T-helper 17 cell (primary cell): Measurements from ENCODE around the gene IDUA. TPM values are rescaled to one million over a fixed set of nuclear protein-coding genes. Genes with fewer than 3 reads are reported as not detected.
"Not testable (repeated sequence)": the region's sequence is repeated elsewhere in the genome, so short reads cannot be mapped to it uniquely, and the experiment has no call there.

Source experiments
- ATAC-seq: fragments of 150-1000 bp; cut with Tn5 transposase; 2 replicates; pipeline ENCODE4 v1.10.0; 2021; ENCODE audit warnings: mild to moderate bottlenecking, moderate library complexity
- DNase-seq, 3 donors: peaks; one replicate each; pipeline versions ENCODE4 v3.0.0 to v3.0.0-alpha.2; 2020 to 2021
- H3K9me3 ChIP-seq: one replicate; pipeline ENCODE4 v1.7.0; 2013; ENCODE audit warnings: low read length, mild to moderate bottlenecking; ENCODE audit not compliant: control insufficient read depth, poor library complexity, severe bottlenecking
- H3K27ac Mint-ChIP-seq: one replicate; pipeline ENCODE4 v1.8.0; 2022; ENCODE audit warnings: mild to moderate bottlenecking, moderate library complexity, mixed read lengths
- H3K27me3 Mint-ChIP-seq: one replicate; pipeline ENCODE4 v1.8.0; 2022; ENCODE audit warnings: mixed read lengths
- H3K36me3 Mint-ChIP-seq: one replicate; pipeline ENCODE4 v1.8.0; 2022; ENCODE audit warnings: low read depth, mixed read lengths
- H3K4me1 Mint-ChIP-seq: one replicate; pipeline ENCODE4 v1.8.0; 2022; ENCODE audit warnings: mild to moderate bottlenecking, mixed read lengths
- H3K4me3 Mint-ChIP-seq: one replicate; pipeline ENCODE4 v1.8.0; 2022; ENCODE audit warnings: mild to moderate bottlenecking, moderate library complexity, mixed read lengths
- total RNA-seq, 4 donors: library from RNA in 2 of 4; stranded (reverse) in 2 of 4; gene quantifications; one replicate each; pipeline ENCODE4 v1.2.3 and lab custom pipeline; 2022 to 2026

IDUA gene
- total RNA-seq, 2 donors from 2014 or later, result 56.9 to 58.6 TPM

DNA sequence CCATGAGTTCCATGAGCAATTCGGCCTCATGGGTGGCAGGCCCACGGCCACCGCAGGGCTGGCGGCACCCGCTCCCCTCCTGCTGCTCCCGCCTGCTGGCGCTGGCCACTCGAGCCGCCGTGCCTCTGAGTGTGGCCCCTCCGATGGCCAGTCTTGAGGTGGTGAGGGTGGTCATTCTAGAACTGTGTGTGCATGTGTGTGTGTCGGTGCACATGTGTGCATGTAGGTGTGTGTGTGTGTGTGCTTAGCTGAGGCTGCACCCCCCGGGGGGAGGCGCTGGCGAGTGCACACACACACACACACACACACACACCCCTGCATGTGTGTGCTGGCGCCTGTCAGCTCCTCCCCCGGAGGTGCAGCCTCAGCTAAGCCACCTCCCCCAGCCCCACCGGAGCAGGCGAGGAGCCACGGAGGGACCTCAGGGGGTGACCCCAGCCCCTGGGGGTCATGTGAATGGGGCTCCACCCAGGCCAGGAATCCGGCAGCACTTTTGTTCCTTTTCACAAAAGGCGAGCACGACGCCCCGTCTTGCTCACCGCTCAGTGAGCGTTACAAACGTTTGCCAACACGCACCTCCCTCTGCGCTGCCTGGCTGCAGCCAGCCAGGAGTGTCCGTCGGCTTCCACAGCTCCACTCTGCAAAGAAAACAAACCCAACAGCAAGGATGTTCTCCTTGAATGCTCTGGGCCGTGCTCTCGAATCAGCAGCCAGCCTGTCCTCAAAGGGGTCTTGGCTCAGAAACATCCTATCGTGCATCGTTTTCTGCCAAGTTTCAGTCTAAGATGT is 54.5 kb downstream of the IDUA start:
- Mint-ChIP-seq H3K36me3 (no peaks in the 10 kb centered on the region), H3K4me3 (no peak overlapping the region), H3K27me3 (peaks cover 10% of the 10 kb centered on the region), H3K4me1 (peaks cover 4% of the 10 kb centered on the region), H3K27ac (no peak overlapping the region)
- H3K9me3 ChIP-seq, result no peaks in the 10 kb centered on the region
- DNase-seq, result no peak
- ATAC-seq, result no peak

GRCh38 chr4:1041936-1042330 is 55.1 kb downstream of the IDUA start:
- Mint-ChIP-seq H3K4me1 (peaks cover 6% of the 10 kb centered on the region), H3K27me3 (peaks cover 13% of the 10 kb centered on the region), H3K36me3 (no peaks in the 10 kb centered on the region), H3K27ac (no peak overlapping the region), H3K4me3 (no peak overlapping the region)
- no peaks in the 10 kb centered on the region for H3K9me3 ChIP-seq
- ATAC-seq (no peak), DNase-seq (no peak)

GRCh38 chr4:1042352-1043055 is 55.7 kb downstream of the IDUA start:
- Mint-ChIP-seq H3K27ac (no peak overlapping the region), H3K4me3 (no peak overlapping the region), H3K36me3 (no peaks in the 10 kb centered on the region), H3K27me3 (peaks cover 17% of the 10 kb centered on the region), H3K4me1 (peaks cover 6% of the 10 kb centered on the region)
- no peaks in the 10 kb centered on the region for H3K9me3 ChIP-seq
- DNase-seq (no peak), ATAC-seq (no peak)

DNA sequence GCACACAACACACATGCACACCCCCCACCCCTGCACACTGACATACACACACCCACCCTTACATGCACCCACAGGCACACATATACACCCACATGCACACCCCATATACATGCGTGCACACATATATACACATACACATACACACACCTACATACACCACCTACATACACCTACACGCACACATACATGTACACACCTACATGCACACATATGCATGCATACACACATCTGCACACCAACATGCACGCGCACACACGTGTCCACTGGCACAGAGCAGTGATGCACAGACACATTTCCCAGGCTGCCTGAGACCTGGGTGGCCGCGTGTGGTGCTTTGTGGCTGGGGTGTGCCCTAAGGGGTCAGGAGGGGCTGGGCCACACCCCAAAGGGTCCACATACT is 56.3 kb downstream of the IDUA start:
- Mint-ChIP-seq H3K4me1 (peaks cover 9% of the 10 kb centered on the region), H3K4me3 (no peak overlapping the region), H3K36me3 (no peaks in the 10 kb centered on the region), H3K27me3 (peaks cover 22% of the 10 kb centered on the region), H3K27ac (no peak overlapping the region)
- ATAC-seq, result no peak
- H3K9me3 ChIP-seq, result no peaks in the 10 kb centered on the region
- DNase-seq, result no peak

- no peak overlapping the region for H3K4me3 Mint-ChIP-seq
- ATAC-seq, result peak; percentile 32
- DNase-seq, result peak in 1 of 3 donors; percentile 5
- peaks cover 9% of the 10 kb centered on the region for H3K4me1 Mint-ChIP-seq
- H3K27ac Mint-ChIP-seq, result no peak overlapping the region
- H3K9me3 ChIP-seq, result no peaks in the 10 kb centered on the region
- peaks cover 28% of the 10 kb centered on the region for H3K27me3 Mint-ChIP-seq
- no peaks in the 10 kb centered on the region for H3K36me3 Mint-ChIP-seq
These were observed 57.0 kb downstream of the IDUA start for GRCh38 chr4:1043651-1044468.

- DNase-seq, result no peak
- Mint-ChIP-seq H3K27ac (no peak overlapping the region), H3K36me3 (no peaks in the 10 kb centered on the region), H3K4me3 (no peak overlapping the region), H3K27me3 (peaks cover 36% of the 10 kb centered on the region), H3K4me1 (peaks cover 11% of the 10 kb centered on the region)
- ATAC-seq, result no peak
- H3K9me3 ChIP-seq, result no peaks in the 10 kb centered on the region
These were observed 57.8 kb downstream of the IDUA start for GRCh38 chr4:1044469-1045192.

GRCh38 chr4:1045193-1045594 is 58.4 kb downstream of the IDUA start:
- Mint-ChIP-seq H3K27ac (no peak overlapping the region), H3K27me3 (peaks cover 36% of the 10 kb centered on the region), H3K4me1 (peaks cover 11% of the 10 kb centered on the region), H3K36me3 (no peaks in the 10 kb centered on the region), H3K4me3 (no peak overlapping the region)
- ATAC-seq, result no peak
- no peaks in the 10 kb centered on the region for H3K9me3 ChIP-seq
- DNase-seq, result no peak

DNA sequence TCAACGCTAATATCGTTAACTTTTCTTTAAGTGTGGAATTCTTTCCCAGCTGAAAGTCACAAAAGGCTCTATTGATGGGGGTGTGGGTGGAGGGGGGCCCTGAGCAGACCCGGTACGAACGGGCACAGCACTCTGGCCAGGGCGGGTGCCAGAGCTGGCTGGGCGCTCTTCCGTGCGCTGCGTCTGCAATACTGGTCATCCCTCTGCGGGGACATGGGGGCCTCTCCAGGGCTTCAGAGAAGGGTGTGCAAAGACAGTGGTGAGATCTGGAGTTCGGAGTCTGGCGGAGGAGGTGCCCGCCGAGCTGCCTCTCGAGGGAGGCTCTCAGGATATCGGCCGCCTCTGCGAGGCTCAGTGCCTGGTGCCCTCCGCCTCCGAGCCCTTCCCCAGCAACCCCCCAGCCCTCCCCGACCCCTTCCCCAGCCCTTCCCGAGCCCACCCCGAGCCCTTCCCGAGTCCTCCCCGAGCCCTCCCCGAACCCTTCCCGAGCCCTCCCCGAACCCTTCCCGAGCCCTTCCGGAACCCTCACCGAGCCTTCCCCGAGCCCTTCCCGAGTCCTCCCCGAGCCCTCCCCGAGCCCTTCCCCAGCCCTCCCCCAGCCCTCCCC is 58.9 kb downstream of the IDUA start:
- no peaks in the 10 kb centered on the region for H3K9me3 ChIP-seq
- peaks cover 36% of the 10 kb centered on the region for H3K27me3 Mint-ChIP-seq
- H3K27ac Mint-ChIP-seq, result no peak overlapping the region
- H3K4me1 Mint-ChIP-seq, result peaks cover 11% of the 10 kb centered on the region
- H3K36me3 Mint-ChIP-seq, result no peaks in the 10 kb centered on the region
- no peak for ATAC-seq
- DNase-seq, result no peak
- H3K4me3 Mint-ChIP-seq, result no peak overlapping the region

DNA sequence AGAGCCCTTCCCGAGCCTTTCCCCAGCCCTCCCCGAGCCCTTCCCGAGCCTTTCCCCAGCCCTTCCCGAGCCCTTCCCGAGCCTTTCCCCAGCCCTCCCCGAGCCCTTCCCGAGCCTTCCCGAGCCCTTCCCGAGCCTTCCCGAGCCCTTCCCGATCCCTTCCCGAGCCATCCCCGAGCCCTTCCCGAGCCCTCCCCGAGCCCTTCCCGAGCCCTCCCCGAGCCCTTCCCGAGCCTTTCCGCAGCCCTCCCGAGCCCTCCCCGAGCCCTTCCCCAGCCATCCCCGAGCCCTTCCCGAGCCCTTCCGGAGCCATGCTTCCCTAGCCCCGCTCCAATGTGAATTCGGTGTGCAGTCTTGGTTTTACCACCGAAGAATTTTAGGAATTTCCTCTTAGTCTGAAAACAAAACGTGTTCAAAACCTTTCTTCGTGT is 59.8 kb downstream of the IDUA start:
- not testable (repeated sequence) for H3K9me3 ChIP-seq, ATAC-seq, H3K27ac Mint-ChIP-seq, DNase-seq, H3K36me3 Mint-ChIP-seq
- Mint-ChIP-seq H3K4me1 (peaks cover 11% of the 10 kb centered on the region), H3K4me3 (peak overlapping the region; percentile 75), H3K27me3 (peaks cover 36% of the 10 kb centered on the region)

GRCh38 chr4:1047106-1047975 is 60.5 kb downstream of the IDUA start:
- Mint-ChIP-seq H3K36me3 (no peaks in the 10 kb centered on the region), H3K4me1 (peaks cover 11% of the 10 kb centered on the region), H3K27me3 (peaks cover 36% of the 10 kb centered on the region), H3K4me3 (peak overlapping the region; percentile 21), H3K27ac (no peak overlapping the region)
- ATAC-seq (no peak), DNase-seq (peak in 1 of 3 donors; percentile 6)
- no peaks in the 10 kb centered on the region for H3K9me3 ChIP-seq

DNA sequence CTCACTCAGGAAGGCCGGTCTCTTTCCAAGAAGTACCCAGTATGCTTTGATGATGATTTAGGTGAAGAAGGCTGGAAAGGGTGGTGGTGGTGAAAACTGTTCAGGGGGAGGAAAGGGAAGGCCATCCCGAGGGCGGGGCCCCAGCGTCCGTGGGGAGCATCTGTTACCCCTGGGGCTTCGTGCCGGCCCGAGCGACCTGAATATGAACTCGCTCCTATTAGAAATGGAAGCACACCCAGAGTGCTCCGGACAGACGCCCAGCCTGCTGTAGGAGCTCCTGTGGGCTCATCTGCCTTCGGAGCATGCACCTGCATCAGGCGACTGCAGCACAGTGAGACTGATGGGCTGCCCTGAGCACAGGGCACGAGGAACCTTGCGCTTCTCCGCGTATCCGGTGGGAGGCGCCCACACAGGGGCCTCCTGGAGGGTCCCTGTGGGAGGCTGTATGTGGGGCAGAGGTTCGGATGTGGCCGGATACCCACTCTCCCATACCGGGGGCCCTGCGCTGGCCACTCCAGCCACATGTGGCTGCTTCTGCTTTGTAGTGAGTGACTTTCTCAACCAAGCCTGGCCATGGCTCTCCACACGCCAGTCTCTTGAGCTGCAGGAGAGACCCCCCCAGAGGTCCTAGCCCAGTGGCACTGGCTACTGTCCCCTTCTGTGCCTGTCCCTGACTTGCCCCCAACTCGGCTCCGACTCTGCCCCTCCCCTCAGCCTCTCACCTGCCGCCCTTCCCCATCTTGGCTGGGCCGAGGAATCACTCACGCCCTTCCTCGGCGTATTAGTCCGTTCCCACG is 61.3 kb downstream of the IDUA start:
- peaks cover 9% of the 10 kb centered on the region for H3K4me1 Mint-ChIP-seq
- H3K9me3 ChIP-seq, result no peaks in the 10 kb centered on the region
- H3K27me3 Mint-ChIP-seq, result peaks cover 36% of the 10 kb centered on the region
- peak in 1 of 3 donors; percentile 3 for DNase-seq
- ATAC-seq, result no peak
- H3K36me3 Mint-ChIP-seq, result no peaks in the 10 kb centered on the region
- H3K4me3 Mint-ChIP-seq, result no peak overlapping the region
- H3K27ac Mint-ChIP-seq, result no peak overlapping the region
